Eye (tissue), 1 donor: ENCODE measurements around the gene FGD3.
"Not testable (repeated sequence)": the region's sequence is repeated elsewhere in the genome, so short reads cannot be mapped to it uniquely, and the experiment has no call there.

ENCODE experiments used
- DNase-seq: peaks from one replicate; pipeline ENCODE4 v3.0.0-alpha.2; 2015

The FGD3 gene

DNA sequence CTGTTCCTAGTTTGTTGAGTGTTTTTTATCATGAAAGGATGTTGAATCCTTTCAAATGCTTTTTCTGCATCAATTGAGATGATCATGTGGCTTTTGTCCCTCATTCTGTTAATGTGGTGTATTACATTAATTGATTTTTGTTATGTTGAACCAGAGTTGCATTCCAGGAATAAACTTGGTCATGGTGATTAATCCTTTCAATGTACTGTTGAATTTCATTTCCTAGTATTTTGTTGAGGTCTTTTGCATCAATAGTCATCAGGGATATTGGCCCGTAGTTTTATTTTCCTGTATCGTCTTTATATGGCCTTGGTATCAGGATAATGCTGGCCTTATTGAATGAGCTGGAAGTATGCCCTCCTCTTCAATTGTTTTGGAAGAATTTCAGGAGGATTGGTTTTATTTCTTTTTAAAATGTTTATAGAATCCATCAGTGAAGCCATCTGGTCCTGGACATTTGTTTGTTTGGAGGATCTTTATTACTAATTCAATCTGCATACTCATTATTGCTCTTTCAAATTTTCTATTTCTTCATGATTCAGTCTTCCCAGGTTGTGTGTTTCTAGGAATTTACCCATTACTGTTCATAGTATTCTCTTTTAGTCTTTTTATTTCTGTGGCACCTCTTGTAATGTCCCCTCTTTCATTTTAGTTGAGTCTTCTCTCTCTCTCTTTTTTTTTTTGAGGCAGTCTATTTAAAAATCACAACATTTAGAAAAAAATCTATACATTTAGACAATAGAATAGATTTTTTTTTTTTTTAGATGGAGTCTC is 32.1 kb downstream of the FGD3 start:
- DNase-seq: no peak

GRCh38 chr9:92980085-92980745 is 32.9 kb downstream of the FGD3 start:
- DNase-seq: no peak

- no peak for DNase-seq
Observed at GRCh38 chr9:92982130-92982529, 34.8 kb downstream of the FGD3 start.

DNA sequence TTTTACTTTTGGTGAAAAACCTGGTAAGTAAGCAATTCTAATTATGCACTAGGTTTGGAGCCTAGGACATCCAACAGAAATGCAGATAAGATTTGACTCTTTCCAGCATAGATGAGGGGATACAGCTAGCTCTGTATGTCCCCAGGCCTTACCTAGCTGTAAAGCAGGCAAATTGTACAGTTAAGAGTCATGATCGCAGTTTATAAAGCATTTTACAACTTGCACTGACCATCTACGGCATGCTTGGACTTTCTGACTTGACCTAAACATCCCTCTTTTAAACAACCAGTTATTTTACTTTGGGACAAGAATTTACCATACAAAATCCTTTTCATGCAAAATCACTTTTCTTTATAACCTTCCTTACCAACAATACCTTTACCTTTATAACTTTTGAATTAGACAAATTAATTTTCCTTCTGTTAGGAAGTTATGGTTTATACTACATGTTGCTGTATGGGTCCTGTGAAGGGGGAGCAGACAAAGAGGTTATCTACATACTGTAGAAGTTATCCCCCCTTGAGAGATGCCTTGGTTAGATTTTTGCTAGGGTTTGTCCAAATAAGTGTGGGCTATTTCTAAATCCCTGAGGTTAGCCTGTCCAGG is 36.8 kb downstream of the FGD3 start:
- DNase-seq: peak; percentile 28

GRCh38 chr9:92984976-92985375 is 37.7 kb downstream of the FGD3 start:
- DNase-seq: no peak

DNA sequence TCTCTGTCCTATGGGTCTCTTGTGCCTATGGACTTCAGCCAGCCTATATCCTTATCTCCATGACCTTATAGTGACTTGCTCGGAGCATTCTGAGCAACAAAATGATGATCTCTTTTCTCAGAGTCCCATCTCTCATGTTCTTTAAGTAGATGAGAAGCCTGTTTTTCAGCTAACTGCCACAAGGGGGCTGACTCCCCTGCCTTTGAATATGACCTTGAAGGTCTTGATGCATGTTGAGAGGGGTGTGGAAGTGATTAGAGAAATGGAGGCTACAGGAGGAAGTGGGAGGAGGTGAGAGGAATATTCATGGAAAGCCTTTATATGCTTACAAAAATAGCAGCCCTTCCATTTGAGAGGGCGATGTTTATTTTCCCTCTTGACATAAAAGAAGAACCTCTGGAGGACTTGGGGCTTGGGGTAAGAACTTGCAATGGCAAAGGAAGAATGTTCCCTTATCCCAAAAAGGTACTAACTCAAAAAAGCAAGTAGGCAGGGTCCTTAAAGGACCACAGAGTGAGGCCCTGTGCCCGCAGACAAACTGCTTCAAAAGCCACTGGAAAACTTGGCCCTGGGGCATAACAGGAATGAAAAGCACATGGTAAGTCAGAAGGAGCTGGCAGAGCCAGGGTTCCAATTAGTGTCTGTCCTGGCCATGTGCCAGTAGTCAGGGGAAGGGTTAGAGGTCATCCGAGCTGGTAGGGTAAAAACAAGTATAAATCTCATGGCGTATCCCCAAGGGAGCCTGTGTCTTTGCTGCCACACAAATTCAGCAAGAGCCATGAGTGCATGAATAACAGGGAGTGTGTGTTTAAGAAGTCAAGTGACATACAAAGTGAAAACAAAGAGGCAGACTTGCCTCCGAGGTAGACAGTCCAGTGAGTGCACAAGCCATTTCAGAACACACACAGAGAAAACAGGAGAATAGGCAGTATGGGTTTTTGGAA is 39.1 kb downstream of the FGD3 start:
- peak; percentile 22 for DNase-seq

DNA sequence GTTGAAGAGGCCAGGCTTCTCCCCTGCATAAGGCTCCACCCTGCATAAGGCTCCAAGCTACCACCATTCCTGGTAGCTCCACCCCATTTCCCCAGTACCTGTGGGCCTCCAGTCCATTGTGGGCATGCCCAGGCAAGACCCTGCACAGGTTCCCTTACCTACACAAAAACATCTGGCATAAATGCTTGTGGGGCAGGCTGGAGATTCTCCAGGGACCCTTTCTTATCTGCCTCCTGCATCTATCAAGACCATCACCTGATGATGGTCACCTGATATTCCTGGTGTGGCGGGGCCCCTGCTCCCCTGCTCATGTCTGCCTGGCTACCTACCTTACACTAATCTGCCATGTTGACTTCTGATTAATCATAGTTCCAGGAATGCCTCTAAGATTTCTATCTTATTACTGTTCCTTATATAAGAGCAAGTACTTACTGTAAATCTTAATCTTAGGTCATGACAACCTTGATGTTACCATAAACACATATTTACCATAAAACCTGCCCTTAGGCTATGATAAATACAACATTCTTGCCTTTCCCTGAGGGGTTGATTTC is 41.0 kb downstream of the FGD3 start:
- DNase-seq: no peak

GRCh38 chr9:92989561-92989960 is 42.2 kb downstream of the FGD3 start:
- DNase-seq: no peak

GRCh38 chr9:92990461-92990860 is 43.1 kb downstream of the FGD3 start:
- no peak for DNase-seq

DNA sequence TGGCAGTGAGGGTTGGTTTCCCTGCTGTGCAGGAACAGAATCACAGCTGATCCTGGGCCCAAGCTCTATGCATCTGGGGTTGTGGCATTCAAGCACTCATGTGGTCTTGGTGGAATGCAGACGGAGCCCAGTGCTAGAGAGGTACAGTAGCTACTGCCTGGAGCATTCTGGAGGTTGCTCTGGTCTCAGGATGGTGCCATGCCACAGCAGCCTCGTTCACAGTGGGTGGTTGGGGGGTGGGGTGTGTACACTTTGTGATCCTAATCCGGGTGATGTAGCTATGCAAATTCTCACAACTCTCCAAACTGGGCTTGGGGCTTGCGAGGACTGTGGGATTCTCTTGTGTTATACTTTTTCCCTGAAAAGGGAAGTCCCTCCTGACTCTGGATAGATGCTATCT is 45.2 kb downstream of the FGD3 start:
- no peak for DNase-seq

GRCh38 chr9:92998871-92999270 is 51.5 kb downstream of the FGD3 start:
- not testable (repeated sequence) for DNase-seq

DNA sequence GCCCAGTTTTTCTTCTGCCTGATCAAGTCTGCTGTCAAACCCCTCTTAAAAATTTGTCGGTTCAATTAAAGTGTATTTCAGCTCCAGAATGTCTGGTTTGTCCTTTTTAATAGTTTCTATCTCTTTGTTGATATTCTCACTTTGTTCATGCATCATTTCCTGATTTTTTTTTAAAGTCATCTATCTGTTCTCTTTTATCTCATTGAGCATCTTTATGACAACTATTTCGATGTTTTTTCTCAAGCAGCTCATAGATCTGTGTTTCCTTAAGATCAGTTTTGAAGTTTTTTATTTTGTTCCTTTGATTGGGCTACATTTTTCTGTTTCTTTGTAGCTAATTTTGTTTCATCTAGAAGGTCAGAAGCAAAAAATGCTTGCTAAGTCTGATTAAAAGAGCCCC is 53.7 kb downstream of the FGD3 start:
- no peak for DNase-seq

DNA sequence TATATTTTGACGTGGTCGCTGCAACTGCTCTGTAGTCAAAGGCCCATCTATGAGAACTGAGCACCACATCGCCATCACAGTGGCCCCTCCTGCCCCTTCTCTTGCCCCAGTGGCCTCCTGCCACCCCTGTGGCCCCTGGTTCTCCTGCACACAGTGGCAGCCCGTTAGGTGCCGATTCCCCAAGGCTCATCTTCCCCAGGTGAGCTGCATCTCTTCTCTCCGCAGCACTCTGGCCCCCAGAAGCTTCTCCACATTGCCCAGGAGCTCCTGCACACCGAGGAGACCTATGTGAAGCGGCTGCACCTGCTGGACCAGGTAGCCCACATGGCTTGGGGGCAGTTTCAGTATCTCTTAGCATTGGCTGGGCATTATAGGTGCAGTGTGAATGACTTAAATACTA is 55.4 kb downstream of the FGD3 start:
- no peak for DNase-seq

- DNase-seq: peak; percentile 78
Observed at GRCh38 chr9:93003552-93004407, 56.5 kb downstream of the FGD3 start.

DNA sequence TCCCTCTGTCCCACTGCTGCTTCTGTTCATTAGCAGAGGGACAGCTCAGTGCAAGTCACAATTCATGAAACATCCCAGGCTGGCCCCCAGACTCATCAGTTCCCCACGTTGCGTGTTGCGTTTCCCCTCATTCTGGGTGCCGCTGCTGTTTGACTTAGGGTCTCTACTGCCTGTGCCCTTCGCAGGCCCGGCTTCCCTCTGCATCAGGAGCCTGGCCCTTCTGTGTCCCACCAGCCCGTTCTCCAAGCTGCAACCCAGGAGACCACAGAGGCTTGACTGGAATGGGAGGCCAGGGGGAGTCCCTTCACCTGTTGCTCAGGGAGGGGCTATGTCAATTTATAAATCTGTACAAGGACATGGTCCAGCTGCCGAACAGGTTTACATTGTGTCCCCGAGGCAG is 57.2 kb downstream of the FGD3 start:
- no peak for DNase-seq

DNA sequence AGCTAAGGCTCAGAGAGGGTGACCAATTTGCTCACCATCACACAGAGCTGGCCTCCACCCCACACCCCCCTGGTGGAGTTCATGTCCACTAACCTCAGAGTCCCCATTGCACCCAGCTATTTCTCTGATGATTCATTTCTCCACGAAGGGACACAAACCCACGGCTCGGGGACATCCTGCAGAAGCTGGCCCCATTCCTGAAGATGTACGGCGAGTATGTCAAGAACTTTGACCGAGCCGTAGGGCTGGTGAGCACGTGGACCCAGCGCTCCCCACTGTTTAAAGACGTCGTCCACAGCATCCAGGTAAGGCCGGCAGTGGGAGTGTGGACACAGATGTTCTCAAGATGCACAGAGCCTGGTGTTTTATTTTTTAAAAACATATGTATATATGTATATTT is 58.6 kb downstream of the FGD3 start:
- no peak for DNase-seq

DNA sequence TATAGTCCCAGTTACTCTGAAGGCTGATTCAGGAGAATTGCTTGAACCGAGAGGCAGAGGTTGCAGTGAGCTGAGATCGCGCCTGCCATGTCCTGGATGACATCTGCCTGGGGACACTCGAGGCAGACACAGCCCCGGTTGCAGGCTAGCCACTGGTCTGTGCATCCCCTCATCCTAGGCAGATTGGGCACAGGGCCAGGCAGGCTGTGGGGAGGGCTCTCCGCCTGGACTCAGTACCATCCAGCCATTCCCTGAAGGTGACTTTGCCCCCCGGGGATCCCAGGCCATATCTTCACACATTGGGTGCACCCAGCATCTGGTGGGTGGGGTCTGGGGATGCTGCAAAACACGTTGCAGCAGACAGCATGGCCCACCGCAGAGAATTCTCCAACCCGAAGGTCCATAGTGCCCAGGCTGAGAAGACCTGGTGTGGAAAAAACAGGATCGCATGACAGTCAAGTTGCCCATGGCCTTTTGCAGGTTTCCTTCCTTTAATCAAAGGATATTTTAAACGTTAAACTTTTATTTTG is 60.3 kb downstream of the FGD3 start:
- no peak for DNase-seq

GRCh38 chr9:93008457-93008856 is 61.1 kb downstream of the FGD3 start:
- DNase-seq: no peak

DNA sequence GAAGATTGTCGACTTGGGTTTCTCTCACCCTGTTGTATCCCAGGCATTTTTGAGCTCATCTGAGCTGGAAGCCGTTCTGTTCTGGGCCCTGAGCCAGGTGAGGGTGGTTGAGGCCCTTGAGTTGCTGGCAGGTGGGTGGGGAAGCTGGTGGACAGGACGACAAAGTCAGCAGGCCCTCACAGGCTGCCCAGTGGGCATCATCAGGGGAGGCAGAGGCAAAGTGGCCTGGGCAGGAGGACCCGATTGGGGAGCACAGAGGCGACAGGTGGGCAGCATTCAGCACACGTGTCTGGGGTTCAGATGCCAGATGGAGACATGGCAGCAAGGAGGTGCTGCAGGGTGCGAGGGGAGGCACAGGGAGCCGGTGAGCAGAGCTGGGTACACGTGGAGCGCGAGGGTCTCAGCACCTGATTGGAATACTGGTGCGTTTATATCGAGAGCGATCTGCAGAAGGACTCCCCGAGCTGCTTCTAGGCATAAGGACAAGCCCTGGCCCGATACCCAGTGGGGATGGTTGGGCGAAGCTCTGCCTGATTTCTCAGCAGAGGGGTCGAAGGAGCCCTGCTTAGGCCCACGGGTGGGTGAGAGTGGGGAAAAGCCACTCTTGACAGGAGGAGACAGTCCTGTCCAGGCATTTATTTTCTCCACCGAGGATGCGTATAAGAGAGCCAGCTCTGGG is 62.2 kb downstream of the FGD3 start:
- no peak for DNase-seq

DNA sequence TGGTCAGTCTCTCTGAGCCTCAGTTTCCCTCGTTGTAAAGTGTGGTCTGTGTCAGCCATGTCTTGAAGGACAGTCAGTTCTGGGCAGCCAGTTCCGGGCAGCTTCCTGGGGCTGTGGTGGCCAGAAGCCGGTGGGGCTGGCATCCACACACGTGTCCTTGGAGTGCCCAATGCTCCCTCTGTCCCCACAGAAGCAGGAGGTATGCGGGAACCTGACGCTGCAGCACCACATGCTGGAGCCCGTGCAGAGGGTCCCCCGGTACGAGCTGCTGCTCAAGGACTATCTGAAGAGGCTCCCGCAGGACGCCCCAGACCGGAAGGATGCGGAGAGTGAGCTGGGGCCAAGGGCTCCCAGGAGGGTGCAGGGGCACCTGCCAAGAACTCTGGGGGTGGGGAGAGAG is 62.7 kb downstream of the FGD3 start:
- no peak for DNase-seq

GRCh38 chr9:93010704-93011103 is 63.4 kb downstream of the FGD3 start:
- no peak for DNase-seq
